Activated CD4-positive, alpha-beta T cell treated with anti-CD3 and anti-CD28 coated beads, Interleukin-2, Interleukin-4, amounts not matched to agents 100 ng/mL and 50 ng/mL, durations not matched to agents 16 hours and 8 hours (primary cell): ENCODE results near the gene ASIC4.

Experiments
- DNase-seq: peaks from one replicate; pipeline ENCODE4 v3.0.0-alpha.2; 2020; ENCODE audit warnings: low spot score

ASIC4 gene

GRCh38 chr2:219567131-219567530 is 52.8 kb downstream of the ASIC4 start:
- no peak for DNase-seq

- no peak for DNase-seq
These were observed 53.6 kb downstream of the ASIC4 start for GRCh38 chr2:219567791-219568361.

GRCh38 chr2:219569041-219569440 is 54.8 kb downstream of the ASIC4 start:
- no peak for DNase-seq

- DNase-seq: no peak
These were observed 55.4 kb downstream of the ASIC4 start for GRCh38 chr2:219569635-219570034.

DNA sequence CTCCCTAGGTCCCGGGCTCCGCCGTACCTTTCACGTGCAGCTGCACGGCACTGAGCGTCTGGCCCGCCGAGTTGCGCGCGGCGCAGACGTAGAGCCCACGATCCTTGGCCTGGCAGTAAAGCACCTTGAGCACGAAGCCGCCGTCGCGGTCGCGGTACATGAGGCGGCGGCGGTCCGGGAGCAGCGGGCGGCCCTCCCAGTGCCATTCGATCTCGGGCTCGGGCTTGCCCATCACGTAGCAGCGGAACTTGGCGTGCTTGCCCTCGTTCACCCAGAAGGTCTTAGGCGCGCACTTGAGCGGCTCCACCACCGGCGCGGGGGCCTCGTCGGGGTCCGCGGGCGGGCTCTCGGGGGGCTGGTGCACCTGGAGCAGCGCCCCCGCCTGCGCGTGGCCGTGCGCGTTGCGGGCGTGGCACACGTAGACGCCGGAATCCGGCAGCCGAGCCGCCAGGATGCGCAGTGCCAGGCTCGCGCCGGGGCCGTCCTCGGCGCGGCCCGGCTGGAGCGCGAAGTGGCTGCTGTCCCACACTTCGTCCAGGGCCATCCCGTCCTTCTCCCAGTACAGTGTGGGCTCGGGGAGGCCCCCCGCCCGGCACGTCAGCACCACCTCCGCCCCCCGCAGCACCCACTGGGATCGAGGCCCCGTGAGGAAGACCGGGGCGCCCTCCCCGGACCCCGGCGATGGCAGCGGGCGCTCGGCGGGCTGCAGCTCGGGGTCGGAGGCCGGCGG is 56.1 kb downstream of the ASIC4 start:
- DNase-seq: no peak

DNA sequence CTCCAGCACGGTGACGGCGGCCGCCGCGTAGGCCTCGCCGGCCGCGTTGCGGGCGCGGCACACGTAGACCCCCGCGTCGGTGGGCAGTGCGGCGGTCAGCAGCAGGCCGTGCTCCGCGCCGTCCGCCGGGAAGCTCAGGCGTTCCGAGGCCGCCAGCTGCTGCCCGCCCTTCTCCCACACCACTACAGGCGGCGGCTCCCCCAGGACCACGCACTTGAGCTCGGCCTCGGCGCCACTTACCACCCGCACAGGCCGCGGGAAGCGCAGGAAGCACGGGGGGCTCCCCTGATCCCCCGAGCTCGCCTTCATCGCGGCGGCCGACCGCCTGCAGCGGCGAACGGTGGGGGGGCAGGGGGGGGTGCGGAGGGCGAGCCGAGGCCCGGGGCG is 56.6 kb downstream of the ASIC4 start:
- DNase-seq: no peak

DNA sequence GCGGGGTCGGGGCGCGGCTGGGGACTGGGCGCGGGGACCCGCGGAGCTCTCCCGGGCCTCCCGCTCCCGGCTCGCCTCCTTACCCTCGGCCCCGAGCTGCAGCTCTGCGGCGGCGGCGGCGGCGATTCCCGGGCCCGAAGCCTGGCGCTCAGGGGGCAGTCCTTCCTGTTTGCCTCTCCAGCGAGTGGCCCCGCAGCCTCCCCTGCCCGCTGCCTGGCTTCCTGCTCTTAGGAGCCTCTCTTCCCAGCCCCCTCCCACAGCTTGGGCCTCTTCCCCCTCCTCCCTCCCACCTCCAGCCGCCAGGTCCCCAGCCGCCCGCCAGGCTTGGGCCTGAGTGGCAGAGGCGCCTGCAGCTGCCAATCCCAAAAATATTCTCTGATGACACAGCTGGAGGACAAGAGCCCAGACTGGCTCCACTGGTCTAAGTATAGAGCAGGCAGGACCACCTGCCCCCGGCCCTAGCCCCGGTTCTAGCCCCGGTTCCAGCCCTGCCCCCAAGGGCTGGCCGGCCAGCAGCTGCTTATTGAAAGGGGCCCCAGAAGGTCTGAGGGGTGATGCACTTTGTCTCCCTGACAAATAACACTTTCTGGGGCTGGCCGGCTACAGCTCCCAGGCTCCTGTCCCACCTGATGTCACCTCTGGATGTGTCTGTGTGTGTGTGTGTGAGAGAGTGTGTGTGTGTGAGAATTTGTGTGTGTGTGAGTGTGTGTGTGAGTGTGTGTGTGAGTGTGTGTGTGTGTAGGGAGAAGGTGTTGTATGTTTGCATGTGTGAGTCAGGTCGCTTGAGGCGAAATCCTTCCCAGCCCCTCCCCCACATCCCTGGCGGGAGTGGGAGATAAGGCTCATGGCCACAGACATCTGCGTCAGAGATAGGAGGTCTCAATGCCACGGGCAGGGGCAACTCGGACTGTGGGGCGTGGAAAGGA is 57.3 kb downstream of the ASIC4 start, which contains the start of gene OBSL1:
Gene OBSL1 (minus strand): TSS at position 229 of the 926 bp plus-strand sequence. CDS start 307 bp downstream, outside the sequence.
- no peak for DNase-seq

DNA sequence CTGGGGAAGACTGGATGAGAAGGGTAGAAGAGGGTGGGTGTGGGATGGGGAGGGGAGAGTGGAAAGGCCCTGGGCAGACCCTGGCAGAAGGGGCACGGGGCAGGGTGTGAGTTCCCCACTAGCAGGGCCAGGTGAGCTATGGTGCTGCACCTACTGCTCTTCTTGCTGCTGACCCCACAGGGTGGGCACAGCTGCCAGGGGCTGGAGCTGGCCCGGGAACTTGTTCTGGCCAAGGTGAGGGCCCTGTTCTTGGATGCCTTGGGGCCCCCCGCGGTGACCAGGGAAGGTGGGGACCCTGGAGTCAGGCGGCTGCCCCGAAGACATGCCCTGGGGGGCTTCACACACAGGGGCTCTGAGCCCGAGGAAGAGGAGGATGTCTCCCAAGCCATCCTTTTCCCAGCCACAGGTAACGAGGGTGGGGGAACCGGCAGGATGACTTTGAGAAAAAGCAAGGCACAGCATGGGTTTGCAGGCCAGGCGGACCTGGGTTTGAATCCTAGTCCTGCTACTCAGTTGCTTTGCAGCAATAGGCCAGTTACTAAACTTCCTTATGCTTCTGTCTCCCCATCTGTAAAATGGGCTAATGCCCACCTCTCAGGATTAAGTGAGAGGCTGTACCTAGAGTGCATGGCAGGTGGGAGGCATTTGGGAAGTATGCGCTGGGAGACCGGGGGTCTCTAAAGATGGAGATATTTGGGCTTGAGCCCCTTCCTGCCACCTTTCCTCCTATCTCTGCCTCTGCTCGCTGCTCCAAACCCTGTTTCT is 58.1 kb downstream of the ASIC4 start, which contains the start of gene INHA:
Gene INHA (plus strand): TSS at position 74 of the 765 bp plus-strand sequence. CDS start 65 bp downstream, at position 139.
- DNase-seq: no peak

DNA sequence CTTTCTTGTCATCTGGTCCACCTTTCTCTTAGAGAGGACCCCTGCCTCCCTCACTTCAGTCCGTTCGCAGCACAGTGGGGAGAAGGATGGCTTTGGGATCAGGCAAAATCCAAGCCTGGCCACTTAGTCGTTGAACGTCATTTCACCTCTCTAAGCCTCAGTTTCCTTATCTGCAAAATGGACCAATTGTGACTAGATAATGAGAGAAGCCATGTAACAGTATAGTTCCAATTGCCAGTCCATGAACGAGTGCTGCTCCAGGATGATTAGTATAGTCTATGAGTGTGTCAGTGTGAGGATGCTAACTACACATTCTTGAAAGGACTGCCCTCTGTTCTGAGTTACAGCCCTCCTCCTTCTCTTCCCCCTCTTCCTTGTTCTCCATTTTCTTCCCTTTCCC is 58.9 kb downstream of the ASIC4 start:
- DNase-seq: no peak

- DNase-seq: no peak
These were observed 60.4 kb downstream of the ASIC4 start for GRCh38 chr2:219574484-219575311.

GRCh38 chr2:219575566-219576504 is 61.6 kb downstream of the ASIC4 start:
- DNase-seq: no peak

GRCh38 chr2:219576505-219577388 is 62.5 kb downstream of the ASIC4 start:
- DNase-seq: no peak

DNA sequence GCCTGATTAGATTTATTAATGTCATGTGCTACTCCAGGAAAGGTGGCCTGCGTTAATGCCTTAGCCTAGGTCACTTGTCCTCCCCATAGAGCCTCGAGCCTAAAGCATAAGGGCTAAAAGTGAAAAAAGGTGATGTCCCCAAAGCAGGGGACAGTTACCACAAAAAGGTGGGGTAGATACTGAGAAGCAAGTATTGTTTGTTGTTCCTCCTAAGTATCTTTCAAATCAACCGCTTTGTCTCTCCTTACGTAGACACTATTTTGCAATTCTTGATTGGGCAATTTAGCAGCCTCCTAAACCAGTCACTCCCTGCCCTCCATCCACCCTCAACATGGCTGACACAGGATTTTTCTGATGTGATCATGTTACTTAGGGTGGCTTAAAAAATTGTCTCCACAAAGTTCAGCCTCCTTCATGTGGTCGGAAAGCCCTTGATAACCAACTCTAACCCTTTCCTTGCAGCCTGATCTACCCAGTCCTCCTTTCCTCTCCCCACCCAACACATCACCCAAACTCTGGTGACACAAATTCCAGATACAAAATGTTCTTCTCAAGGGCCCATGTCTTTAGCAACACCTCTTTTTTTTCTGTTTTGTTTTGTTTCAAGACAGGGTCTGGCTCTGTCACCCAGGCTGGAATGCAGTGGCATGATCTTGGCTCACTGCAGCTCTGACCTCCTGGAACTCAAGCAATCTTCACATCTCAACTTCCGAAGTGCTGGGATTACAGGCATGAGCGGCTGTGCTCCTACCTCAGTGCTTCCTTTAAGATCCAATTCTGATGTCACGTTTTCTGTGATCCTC is 64.7 kb downstream of the ASIC4 start:
- no peak for DNase-seq

- no peak for DNase-seq
These were observed 67.1 kb downstream of the ASIC4 start for GRCh38 chr2:219581346-219581745.
